ENCODE data around the gene TIMP2. TPM values are rescaled to one million over a fixed set of nuclear protein-coding genes. Genes with fewer than 3 reads are reported as not detected.

Gene TIMP2, protein sequence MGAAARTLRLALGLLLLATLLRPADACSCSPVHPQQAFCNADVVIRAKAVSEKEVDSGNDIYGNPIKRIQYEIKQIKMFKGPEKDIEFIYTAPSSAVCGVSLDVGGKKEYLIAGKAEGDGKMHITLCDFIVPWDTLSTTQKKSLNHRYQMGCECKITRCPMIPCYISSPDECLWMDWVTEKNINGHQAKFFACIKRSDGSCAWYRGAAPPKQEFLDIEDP
- 16.1 and 42.1 TPM in 2 replicates for total RNA-seq

- peak; percentile 30 for DNase-seq (ENCODE audit: low read depth)
These were observed at the start of gene TIMP2 for GRCh38 chr17:78925234-78925633. TSS of gene TIMP2 (minus strand) at chr17:78925387. CDS start at chr17:78925088, 299 bp downstream.

GRCh38 chr17:78973792-78974520 is 48.8 kb upstream of the TIMP2 start:
- no peak for DNase-seq (ENCODE audit: low read depth)

DNA sequence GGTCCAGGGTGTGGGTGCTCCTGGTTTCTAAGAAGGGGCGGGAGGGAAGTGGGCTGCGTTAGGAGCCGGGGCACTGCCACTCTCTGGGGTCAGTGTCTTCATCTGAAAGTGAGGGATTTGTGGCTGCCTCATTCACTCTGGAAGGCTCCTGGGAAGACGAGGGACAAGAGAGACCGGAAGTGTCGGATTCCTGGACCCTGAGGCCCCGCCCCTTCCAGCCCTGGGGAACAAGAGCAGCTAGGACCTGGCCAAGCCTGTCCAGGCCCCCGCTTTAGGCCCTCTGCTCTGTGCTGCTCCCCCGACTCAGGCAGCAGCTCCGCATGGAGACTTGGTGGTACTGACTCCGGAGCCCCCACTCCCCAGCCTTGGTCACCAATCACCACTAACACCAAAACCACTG is 48.0 kb upstream of the TIMP2 start:
- DNase-seq (ENCODE audit: low read depth), result no peak

- no peak for DNase-seq (ENCODE audit: low read depth)
These were observed 47.4 kb upstream of the TIMP2 start for GRCh38 chr17:78972507-78973105.

DNA sequence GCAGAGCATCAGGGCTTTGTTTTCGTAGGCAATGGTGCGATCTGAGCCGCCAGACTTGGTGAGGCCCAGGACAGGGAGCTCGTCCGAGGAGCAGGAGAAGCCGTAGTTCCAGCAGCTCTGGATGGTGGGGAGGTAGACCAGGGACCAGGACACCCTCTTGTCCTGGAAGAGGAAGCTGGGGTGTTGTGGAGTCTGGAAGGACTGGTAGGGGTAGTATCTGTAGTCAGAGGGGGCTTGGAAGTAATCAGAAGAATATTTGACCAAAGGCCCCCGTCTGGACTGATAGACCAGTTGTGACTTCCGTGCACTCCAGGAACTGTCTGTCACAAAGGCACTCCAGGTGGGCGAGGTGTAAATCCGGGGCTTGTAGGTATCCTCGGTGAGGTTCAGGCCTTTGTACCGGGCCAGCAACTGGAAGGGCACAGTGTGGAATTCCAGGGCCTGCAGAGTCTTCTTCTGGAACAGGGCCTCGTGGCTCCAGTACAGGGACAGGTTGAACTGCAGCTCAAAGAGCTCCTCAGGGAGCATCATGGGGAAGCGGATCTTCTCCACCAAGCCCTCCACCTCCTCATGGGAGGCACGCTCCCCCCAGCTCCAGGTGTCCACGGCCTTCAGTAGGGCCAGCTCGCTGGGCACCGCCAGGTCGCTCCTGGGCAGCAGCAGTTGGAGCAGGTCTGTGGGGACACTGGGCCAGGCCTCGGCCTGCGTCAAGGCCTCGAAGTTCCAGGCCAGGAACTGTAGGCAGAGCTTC is 46.7 kb upstream of the TIMP2 start:
- no peak for DNase-seq (ENCODE audit: low read depth)

DNA sequence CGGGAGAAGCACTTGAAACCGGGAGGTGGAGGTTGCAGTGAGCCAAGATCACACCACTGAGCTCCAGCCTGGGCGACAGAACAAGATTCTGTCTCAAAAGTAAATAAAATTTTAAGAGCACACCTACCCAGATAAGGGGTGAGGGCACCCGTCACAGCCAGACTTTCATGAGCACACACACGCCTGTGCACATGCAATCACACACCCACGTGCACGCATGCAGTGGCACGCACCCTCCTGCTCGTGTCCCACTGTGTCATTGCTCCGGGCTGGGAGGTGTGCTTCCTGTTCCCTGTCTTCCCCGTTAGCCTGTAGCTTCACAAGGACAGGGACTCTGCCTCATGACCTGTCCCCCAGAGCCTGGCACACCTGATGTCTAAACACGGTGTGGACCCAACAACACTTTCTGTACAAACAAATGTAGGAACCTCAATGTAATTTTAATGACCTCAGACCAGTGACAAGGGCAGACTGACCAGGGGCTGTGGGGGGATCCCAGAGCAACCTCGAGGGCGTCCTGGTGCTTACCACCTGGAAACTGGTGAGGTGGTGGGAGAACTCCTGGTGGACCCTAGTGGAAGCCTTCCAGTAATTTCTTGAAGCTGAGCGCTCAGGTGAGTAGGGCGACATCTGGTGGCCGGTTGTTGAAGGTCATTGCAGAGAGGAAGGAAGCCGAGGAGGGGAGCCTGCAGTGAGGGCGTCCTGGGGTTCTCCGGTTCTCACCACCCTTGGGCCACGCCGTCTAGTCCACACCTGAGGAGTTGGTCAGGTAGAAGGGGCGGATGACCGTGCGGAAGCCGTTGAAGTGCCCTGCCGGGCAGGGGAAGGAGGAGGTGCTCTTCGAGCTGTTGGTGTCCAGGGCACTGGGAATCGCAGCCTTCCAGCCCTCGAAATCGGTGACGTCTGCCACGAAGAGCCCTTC is 45.9 kb upstream of the TIMP2 start:
- DNase-seq (ENCODE audit: low read depth), result peak; percentile 50

DNA sequence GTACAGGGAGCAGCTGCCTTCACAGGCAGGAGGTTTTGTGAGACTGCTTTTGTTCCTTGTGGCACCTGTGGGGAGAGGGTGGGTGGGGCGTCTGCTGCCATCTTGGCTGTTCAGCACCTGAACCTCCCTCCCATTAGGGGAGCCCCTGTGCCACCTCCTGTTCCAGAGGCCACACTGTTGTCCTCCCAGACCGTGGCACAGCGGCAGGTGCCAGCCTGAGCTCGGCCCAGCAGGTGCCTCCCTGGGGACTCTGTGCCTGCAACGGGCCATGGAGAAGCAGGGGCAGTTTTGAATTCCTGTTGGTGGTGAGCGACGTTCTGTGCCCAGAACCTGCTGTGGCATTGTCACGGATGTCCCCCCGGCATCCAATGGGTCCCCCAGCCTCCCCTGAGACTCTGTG is 44.7 kb upstream of the TIMP2 start:
- no peak for DNase-seq (ENCODE audit: low read depth)

- no peak for DNase-seq (ENCODE audit: low read depth)
These were observed 42.7 kb upstream of the TIMP2 start for GRCh38 chr17:78967782-78968362.

DNA sequence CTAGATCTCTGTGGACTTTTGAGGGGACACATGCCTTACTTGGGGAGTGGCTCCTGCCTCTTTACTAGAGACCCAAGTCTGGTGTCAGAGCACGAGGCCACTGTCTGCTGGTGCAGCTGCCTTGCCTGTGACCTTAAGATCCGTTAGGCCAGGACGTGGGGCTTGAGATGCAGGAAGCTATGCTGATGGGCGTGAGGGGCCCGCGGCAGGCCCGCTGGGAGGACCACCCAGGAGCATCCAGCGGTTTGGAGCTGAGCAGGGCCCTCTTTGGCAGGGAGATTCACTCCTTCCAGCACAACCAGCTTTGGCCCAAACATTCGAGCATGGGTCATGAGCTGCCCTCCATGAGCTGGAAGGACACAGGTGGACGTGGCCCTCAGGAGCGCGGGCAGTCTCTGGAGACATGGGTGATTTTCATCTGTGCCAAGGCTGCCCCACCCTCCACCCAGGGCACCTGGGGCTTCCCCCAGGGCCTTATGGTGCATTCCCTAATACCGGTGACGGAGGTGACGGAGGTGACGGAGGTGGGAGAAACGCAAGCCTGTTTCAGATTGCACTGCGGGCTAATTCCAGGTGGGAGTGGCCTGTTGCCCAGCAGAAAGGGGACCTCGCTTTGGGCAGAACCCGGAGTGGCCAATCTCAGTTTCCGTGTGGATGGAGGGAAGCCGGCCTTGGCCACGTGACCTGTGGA is 41.9 kb upstream of the TIMP2 start:
- no peak for DNase-seq (ENCODE audit: low read depth)

DNA sequence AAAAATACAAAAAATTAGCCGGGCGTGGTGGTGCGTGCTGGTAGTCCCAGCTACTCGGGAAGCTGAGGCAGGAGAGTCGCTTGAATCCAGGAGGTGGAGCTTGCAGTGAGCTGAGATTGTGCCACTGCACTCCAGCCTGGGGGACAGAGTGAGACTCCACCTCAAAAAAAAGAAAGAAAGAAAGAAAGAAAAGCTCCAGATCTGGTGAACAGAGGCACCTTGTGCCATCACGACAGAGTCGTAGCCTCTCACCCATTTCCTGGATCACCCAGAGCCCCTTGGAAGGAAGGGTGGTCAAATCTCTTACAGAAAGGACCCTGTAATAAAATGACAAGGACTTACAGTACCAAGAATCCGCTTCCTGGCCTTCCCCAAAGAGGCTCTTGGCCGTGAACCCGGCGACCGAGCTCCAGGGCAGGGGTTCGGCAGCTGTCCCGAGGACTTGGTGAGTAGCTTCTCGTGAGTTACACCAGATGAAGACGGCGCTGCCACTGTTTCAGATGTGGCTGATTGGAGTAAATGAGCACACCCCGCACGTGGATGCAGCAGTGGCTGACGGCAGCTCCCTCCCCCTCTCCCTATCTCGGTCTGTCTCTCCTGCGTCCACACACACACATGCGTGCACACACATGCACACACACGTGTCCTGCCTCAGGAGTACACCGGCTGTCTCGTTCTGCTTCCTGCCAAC is 41.1 kb upstream of the TIMP2 start:
- DNase-seq (ENCODE audit: low read depth), result no peak

GRCh38 chr17:78965491-78965924 is 40.3 kb upstream of the TIMP2 start:
- DNase-seq (ENCODE audit: low read depth), result no peak

DNA sequence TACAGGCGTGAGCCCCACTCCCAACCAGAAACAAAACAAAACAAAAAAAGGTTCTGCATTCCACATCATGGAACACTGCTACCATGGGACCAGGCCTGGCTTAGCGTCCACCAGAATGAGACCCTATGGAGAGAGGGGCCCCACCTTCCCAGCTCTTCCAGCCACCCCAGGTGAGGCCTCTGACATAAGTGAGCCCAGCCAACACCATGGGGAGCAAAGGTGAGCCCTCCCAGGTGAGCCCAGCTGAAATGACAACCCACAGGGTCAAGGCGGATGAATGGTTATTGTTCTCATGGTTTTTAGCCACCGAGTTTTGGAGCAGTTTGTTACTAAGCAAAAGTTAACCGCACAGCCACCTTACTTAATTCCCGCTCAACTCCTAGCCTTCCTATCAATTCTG is 38.2 kb upstream of the TIMP2 start:
- DNase-seq (ENCODE audit: low read depth), result no peak

GRCh38 chr17:78962984-78963348 is 37.8 kb upstream of the TIMP2 start:
- peak; percentile 28 for DNase-seq (ENCODE audit: low read depth)

GRCh38 chr17:78962345-78962983 is 37.3 kb upstream of the TIMP2 start:
- peak; percentile 44 for DNase-seq (ENCODE audit: low read depth)

- DNase-seq (ENCODE audit: low read depth), result no peak
These were observed 36.4 kb upstream of the TIMP2 start for GRCh38 chr17:78961571-78961970.

GRCh38 chr17:78960928-78961327 is 35.7 kb upstream of the TIMP2 start:
- no peak for DNase-seq (ENCODE audit: low read depth)

DNA sequence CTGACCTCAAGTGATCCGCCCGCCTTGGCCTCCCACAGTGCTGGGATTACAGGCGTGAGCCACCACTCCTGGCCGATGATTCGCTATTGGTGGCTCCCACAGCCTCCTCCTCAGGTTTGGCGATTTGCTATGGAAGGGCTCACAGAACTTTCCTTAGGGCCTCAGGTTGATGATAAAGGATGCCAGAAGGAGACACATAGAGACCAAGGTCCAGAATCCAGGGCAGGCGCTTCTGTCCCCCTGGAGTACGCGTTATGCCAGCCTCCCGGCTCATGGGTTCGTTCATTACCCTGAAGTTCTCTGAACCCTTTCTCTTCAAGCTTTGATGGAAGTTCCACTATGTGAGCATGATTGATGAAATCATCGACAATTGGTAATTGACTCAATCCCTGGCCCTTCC is 34.6 kb upstream of the TIMP2 start:
- no peak for DNase-seq (ENCODE audit: low read depth)

DNA sequence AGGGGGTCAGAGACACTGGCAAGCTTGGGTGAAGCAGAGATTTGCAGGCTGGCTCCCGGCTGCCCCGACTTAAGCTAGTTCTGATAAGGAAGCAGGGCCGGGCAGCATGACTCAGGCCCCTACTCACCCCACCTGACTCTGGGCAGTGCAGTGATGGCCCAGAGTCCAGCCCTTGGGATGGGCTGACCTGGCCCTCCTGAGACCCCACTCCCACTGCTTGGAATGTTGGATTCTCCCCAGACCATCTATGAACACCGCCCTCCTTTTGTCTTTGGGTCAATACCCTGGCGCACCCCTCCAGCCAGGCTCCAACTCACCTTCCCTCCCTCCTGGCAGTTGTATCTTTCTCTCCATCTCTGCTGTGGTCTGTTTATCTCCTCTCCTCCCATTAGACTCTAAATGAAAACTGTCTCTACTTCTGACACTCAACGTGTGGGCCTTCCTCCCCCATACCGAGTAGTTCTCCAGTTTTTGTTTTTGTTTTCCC is 33.5 kb upstream of the TIMP2 start:
- no peak for DNase-seq (ENCODE audit: low read depth)

DNA sequence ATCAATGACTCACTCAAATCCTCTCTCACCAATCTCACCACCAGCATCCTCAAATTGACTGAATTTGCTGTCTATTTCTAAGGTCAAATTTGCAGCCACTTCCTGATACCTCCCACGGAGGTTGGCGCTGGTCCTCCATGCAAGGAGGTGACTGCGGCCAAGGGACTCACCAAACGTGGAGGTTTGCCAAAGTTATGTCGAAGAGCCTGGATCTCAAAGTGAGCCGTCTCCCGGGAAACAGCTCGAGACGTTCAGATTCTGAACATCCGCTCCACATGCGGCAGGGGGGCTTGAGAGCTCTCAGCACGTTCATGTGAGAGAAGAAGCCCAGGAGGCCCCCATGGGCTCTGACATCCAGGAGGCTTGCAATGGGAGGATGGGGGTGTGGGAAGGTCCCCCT is 31.9 kb upstream of the TIMP2 start:
- DNase-seq (ENCODE audit: low read depth), result no peak
